Astrocyte (in vitro differentiated cells and primary cell): ENCODE results near the gene UPB1.

ENCODE experiments used
- CTCF ChIP-seq: IDR thresholded peaks from 2 replicates; pipeline ENCODE4 v1.5.1; 2011; ENCODE audit warnings: low read depth, mild to moderate bottlenecking, inconsistent platforms, low read length, moderate library complexity; ENCODE audit not compliant: insufficient read depth
- EZH2 ChIP-seq: IDR thresholded peaks from 2 replicates; pipeline ENCODE4 v1.6.1; 2012; ENCODE audit warnings: mild to moderate bottlenecking, low read length, inconsistent platforms; ENCODE audit not compliant: insufficient read depth

GRCh38 chr22:24536089-24536488 lies 41.0 kb downstream of the UPB1 start:
- TF ChIP-seq CTCF = no peak
- TF ChIP-seq EZH2 = no peak
